GM19324 (cell line): Measurements from ENCODE around the gene RMDN2.
"Not testable (repeated sequence)": the region's sequence is repeated elsewhere in the genome, so short reads cannot be mapped to it uniquely, and the experiment has no call there.

ENCODE experiments used
- ATAC-seq: cut with Tn5 transposase; IDR thresholded peaks from one replicate; pipeline ENCODE4 v1.9.1; 2021; ENCODE audit warnings: mild to moderate bottlenecking, moderate library complexity; ENCODE audit not compliant: unreplicated experiment, low FRiP score

Gene RMDN2

DNA sequence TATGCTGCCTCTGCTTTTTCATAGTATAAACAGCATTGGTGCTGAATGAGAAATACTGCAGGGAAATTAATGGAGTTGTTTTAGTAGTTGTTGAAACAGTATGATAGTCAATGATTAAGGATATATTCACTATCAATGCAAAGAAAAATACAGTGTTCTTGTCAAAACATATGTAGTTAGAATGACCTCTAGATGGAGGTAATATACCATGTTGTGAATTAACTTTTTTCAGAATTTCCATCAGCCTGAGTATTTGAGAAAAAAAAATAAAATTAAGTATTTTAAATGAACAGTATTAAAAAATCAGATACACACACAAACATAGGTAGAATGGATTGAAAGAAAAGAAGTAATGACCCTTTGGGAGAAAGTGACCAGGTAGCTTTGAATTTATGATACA is 59.5 kb downstream of the RMDN2 start:
- no peak for ATAC-seq

DNA sequence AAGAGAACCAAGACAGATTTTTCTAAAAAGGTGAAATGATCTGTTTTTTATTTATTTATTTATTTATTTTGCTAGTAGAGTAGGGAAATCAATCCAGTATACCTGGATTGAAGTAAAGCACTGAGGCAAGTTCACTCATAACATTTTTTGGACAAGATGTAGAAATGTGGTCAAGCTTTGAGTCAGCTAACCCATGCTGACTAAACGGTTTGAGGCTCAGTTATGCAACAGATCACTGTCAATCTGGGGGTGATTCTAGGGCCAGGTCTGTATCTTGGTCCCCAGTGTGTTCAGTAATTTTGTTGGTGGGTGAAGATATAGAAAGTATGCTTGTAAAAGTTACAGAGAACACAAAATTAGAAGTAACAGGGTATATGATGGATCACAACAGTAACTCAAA is 60.2 kb downstream of the RMDN2 start:
- ATAC-seq = no peak

DNA sequence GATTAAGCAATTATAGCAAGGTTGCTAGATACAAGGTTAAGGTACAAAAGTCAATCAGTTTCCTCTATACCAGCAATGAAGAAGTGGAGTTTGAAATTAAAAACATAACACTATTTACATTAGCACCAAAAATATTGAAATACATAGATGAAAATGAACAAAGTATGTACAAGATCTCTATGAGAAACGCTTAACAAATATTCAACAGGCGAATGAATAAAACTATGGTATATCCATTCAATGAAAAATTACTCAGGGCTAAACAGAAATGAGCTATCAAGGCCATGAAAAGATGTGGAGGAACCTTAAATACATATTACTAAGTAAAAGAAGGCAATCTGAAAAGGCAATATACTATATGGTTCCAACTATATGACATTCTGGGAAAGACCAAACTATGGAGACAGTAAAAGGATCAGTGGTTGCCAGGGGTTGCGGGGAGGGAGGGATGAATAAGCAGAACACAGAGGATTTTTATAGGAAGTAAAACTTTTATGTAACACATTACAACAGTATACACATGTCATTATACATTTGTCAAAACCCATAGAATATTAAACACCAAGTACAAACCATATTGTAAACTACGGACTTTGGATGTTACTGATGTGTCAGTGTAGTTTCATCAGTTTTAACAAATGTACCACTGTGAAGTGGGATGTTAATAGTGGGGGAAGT is 62.1 kb downstream of the RMDN2 start:
- ATAC-seq = no peak

DNA sequence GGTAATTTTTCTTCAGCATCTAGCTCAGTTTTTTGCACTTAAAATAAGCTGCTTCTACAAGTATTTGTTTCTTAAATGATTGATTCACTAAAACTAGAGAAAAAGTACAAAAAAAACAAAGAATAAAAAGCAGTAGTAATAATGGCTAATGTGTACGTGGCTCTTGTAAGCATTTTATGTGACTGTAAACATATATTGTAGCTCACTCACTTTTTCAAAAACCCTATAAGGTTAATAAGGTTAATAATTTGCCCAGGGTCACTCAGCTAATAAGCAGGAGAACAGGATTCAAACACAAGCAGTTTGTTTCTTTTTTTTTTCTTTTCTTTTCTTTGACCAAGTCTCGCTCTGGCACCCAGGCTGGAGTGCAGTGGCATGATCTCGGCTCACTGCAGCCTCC is 67.5 kb downstream of the RMDN2 start:
- ATAC-seq = no peak

DNA sequence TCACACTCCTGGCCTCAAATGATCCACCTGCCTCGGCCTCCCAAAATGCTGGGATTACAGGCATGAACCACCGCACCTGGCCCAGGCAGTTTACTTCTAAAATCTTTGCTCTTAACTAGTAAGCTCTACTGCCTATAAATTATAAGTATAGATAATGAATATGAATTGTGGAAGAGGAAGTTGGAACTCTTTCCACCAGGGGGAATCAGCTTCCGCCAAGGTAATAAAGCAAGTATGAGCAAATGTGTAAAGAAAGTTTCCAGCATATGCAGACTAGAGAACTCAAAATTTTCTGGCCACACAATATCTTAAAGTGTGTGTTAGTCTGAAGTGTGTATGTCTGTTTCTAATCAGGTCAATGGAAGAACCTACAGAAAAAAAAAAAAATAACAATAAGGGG is 68.1 kb downstream of the RMDN2 start:
- ATAC-seq = no peak

DNA sequence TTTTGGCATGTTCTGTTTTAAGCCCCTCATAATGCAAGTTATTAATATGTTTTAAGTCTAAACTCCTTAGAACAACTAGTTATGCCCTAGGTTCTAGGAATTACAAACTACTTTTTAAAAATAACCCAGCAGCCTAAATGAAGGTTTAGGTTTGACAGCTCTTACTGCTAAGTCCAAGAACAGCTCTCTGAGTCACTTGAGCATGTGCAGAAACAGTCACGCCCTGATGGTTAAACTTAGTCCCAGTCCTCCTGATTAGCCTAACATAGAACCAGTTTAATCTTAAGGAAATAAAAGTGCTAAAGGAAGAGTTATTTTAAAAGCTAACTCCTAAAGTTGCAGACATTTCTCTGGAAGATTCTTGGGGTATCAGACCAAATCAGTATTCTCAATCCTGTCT is 72.5 kb downstream of the RMDN2 start:
- no peak for ATAC-seq

DNA sequence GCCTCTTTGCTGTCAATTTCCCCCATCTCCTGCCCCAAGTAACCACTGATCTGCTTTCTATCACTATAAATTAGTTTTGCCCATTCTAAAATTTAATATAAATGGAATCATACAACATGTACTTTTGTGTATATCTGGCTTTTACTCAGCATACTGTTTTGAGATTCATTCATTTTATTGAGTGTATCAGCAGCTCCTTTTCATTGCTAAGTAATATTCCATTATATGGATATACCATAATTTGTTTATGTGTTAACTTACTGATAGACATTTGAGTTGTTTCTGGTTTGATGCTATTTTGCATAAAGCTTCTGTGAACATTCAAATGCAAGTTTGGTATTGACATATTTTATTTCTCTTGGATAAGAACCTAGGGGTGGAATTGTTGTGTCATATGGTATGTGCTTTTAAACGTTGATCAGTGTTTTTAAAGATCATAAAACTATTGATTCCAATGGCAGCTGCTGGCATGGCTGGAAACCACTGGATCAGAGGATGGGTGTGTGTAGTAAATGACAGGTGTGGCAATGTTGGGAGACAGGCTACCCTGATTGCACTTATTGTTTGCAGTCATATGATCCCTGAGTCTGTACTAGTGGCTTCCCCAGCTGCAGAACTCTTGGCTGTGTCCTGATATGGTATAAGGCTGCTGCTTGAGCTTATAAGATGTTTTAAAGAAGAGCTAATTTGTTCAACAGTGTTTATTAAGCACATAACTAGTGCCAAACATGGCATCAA is 75.6 kb downstream of the RMDN2 start:
- no peak for ATAC-seq

DNA sequence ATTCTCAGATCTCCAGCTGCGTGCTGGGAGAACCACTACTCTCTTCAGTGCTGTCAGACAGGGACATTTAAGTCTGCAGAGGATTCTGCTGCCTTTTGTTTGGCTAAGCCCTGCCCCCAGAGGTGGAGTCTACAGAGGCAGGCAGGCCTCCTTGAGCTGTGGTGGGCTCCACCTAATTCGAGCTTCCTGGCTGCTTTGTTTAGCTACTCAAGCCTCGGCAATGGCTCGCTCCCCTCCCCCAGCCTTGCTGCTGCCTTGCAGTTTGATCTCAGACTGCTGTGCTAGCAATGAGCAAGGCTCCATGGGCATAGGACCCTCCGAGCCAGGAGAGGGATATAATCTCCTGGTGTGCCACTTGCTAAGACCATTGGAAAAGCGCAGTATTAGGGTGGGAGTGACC is 85.1 kb downstream of the RMDN2 start:
- ATAC-seq = not testable (repeated sequence)

DNA sequence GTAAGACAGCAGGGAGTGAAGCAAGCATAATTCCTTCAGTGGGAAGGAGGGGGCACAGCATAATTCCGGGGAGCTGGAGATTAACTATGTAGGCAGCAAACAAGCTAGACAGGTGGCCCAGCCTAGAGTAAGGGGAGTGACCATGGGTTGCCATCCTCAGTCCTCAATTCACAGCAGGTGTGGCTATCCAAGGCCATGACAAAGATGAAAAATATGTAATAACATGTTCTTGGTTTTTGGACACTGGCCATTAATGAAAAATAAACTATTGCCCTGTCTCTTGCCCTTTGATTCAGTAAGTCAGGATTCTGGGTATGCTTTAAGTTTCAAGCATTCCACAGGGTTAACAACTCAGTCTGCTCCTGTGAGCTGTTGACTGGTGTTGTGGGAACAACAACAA is 85.9 kb downstream of the RMDN2 start:
- no peak for ATAC-seq

DNA sequence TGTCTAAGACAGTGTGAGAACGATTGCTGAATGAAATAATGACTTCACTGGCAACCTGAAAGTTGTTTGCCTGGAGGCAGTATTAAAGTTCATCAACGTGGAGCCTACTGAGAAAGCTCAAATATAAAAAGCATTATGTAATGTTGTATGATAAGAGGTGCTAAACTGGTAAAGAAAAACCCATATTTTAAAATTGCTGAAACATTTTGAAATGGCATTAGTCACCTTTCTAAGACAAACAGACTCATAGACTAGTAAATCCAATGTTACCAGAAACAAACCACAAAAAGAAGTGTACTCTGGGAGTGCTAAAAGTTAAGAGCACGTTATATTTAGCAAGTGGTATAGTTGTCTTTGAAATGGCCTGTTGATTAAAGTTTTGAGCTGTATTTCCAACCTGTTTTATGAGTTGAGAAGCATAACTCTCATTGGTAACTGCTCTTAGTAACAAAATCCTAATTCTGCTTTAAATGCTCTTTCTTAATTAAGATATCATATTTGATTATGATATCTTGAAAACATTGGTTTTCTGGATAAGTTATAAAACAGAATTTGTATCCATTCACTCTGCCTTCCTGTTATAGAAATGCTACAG is 88.2 kb downstream of the RMDN2 start:
- no peak for ATAC-seq

DNA sequence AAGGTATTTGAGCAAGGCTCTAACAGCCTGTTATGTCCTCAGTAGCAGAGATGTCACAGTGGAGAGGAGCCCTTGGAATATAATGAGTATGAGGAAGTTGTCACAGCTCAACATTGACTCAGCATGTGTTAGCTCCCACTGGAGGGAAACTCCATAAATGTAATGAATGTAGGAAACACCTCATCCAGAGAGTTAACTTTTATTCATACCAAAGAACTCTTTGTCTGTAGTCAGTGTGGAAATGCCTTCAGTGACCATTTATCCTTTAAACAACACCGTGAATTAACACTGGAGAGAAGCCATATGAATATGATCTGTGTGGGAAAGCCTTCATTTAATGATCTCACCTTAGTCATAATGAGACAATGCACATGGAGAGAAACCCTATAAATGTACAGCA is 91.1 kb downstream of the RMDN2 start:
- no peak for ATAC-seq

DNA sequence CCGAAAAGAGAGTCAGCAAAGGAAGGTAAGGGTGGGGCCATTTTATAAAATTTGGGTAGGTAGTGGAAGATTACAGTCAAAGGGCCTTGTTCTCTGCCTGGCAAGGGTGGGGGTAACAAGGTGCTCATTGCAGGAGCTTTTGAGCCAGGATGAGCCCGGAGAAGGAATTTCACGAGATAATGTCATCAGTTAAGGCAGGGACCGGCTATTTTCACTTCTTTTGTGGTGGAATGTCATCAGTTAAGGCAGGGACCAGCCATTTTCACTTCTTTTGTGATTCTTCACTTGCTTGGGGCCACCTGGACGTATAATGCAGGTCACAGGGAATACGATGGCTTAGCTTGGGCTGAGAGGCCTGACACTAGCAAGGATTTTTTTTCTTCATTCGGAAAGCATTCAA is 92.7 kb downstream of the RMDN2 start:
- no peak for ATAC-seq

DNA sequence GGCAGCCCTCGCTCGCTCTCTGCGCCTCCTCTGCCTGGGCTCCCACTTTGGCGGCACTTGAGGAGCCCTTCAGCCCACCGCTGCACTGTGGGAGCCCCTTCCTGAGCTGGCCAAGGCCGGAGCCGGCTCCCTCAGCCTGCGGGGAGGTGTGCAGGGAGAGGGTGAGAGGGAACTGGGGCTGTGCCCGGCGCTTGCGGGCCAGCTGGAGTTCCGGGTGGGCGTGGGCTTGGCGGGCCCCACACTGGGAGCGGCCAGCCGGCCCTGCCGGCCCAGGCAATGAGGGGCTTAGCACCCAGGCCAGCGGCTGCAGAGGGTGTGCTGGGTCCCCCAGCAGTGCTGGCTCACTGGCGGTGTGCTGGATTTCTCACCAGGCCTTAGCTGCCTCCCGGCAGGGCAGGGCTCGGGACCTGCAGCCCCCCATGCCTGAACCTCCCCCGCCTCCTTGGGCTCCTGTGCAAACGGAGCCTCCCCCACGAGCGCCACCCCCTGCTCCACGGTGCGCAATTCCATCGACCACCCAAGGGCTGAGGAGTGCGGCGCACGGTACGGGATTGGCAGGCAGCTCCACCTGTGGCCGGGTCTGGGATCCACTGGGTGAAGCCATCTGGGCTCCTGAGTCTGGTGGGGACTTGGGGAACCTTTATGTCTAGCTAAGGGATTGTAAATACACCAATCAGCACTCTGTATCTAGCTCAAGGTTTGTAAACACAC is 95.4 kb downstream of the RMDN2 start:
- not testable (repeated sequence) for ATAC-seq

DNA sequence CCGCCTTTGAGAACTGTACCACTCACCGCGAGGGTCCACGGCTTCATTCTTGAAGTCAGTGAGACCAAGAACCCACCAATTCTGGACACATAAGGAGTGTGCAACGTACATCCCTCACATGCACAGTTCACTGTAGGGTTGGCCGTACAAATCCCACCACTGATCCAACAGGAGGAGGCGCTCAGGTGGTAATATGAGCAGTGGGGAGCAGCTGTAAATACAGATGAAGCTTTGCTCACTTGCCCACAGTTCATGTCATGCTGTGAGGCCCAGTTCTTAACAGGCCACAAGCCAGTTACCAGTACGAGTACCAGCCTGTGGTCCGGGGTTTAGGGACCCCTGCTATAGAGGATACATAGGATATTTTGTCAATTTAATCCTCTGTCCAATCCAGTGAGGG is 96.5 kb downstream of the RMDN2 start:
- no peak for ATAC-seq

DNA sequence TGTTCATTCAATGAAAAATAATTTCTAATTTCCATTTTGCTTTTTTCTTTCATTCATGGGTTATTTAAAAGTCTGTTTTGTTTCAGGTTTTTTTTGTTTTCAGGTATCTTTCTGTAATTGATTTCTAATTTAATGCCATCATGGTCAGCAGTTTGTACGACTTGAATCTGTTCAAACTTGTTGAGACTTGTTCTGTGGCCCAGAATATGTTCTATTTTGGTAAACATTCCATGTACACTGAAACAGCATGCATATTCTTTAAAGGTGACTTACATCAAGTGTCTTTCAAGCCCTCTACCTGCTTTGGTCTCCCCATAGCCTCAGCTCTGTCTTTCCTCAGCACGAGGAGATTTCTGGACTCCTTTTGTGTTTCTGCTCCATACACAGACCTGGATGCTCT is 101.8 kb downstream of the RMDN2 start:
- no peak for ATAC-seq

DNA sequence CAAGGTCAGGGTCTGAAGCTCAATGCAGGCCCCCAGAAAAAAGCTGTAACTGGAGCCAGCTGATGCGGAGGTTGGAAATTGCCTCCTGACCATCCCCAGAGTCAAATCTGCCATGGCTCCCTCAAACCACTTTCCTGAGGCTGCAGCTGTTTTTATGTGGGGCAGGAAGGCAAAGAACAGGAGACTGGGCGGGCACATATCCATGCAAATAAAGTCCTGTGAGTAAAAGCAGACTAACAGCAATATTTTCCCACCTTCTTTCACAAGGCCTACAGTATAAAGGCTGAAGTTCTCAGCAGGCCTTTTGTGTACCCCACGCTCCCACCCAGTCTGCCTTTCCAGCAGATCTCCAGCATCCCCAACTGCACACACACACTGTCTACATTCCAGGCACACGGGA is 103.7 kb downstream of the RMDN2 start:
- ATAC-seq = no peak

DNA sequence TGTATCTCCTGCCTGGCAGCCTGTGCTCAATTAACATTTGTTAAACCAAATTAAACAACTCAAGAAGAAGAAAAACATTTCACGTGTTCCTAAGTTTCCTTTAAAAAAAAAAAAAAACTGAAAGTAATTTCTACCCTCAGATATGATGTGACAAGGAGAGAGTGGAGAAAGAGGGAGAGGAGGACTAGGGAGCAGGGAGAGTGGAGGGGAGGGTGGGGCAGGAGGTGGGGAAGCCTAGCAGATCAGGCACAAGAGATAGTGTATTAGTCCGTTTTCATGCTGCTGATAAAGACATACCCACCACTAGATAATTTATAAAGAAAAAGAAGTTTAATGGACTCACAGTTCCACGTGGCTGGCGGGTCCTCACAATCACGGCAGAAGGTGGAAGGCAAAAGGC is 104.4 kb downstream of the RMDN2 start:
- ATAC-seq = no peak

DNA sequence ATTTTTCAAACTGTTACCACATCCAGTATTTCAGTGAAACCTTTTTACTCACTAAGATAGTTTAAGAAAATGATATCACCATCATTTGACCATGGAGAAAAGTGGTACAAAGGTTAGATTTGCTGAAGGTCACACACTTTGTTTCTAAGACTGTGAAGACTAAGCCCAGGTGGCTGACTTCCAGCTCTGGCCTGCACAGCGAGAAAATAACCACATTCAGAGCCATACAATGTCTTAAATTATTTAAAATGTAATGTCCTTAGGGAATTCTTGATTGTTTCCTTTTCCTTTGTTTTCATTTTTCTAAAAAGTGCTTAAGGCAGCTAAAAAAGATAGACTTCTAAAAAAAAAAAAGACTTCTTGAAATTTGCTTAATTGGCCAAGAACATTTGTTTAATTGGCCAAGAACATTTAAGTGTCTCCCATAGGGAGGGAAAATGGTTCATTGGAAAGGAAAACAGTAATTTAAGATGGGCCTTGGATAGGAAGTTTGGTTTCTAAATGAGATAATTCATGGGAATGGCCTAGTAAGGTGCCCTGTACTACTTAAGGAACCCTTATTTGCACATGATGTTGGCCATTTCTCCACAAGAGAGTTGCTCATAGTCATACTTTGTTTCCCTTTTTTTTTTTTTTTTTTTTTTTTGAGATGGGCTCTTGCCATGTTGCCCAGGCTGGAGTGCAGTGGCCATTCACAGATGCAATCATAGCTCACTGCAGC is 105.7 kb downstream of the RMDN2 start:
- ATAC-seq = no peak

DNA sequence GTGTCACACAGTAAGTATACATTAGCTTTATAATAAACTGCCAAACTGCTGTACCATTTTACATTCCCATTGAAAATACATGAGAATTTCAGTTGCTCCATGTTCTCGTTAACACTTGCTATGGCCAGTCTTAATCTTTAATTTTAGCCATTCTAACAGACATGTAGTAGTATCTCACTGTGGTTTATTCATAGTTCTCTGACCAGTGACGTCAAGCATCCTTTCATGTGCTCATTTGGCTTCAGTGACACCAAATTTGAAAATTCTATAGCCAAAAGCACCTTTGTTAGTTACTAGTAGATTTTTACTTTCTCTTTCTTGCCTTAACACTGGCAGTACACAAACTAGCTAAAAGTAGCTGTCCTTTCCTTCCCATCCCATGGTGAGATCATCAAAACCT is 107.9 kb downstream of the RMDN2 start:
- ATAC-seq = no peak

DNA sequence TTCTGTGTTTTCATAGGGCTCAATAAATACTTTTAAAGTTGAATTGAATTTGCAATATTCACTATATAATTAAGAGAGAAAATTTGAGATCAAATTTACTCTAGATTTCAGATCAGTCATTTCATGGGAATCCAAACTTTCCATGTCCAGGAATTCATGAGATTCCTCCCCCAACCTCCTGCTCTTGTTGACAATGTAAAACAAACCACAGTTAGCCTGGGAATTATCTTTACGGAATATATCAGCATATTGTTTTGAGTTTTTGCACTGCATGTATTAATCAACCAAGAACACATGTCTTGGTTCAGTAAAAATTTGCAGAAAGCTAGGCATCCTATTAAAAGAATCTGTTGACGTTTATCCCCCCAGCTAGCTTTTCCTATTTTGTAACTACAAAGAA is 108.6 kb downstream of the RMDN2 start:
- ATAC-seq = no peak

DNA sequence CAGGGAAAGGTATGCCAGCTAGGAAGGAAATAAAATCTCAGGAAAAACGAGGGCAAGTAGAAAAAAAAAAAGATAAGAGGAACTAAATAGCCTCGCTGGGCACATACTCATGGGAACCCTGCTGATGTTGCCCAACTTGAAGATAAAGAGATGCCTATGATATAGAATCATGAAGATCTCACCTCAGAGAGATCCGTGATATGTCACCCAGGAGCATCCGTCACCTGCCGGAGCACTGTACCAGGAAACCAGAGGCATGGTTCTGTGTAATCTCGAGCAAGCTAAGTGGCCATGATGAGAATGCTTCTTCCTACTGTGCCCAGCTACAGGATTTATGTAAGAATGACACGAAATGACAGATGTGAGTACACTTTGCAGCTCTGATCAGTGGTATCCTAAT is 110.9 kb downstream of the RMDN2 start:
- no peak for ATAC-seq
